HG03066 (cell line): Measurements from ENCODE around the gene FGF12.

ENCODE experiments used
- ATAC-seq: cut with Tn5 transposase; IDR thresholded peaks from one replicate; pipeline ENCODE4 v1.9.1; 2021; ENCODE audit warnings: low read depth; ENCODE audit not compliant: unreplicated experiment

FGF12 gene

DNA sequence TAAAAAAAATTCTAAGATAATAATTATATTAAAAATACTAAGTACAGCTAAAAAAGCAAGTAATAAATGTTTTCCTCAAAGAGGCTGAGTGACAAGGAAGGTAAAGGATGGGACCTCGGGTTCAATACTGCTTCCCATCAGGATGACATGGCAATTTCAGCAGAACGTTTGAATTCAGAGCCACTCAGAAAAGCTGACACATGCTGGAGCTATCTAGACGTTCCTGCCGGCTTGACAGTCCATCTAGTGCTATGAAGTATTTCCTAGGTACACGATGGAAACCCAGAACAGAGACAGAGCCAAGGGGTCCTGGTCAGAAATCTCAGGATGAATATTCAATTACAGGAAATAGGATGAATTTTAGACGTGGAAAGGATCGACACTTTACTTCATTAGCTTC lies 361.8 kb downstream of the FGF12 start:
- ATAC-seq = no peak

DNA sequence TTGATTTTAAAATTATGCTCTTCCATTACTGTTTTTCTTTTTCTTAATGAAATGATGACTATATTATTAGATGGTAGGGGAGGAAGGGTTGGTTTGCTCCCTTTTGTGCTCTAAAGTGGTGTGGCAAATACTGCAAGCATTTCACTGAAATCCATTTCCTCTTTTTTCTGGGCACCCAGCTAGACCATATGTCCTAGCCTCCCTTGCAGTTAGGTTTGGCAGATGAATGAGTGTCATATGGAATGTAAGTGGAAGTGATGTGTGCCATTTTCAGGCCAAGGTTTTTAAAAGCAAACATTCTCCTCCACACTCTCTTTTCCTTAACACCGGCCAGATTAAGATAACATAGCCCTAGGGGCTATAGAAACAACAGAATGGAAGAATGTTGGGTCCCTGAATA lies 363.0 kb downstream of the FGF12 start:
- no peak for ATAC-seq

GRCh38 chr3:192354687-192355086 lies 372.7 kb downstream of the FGF12 start:
- no peak for ATAC-seq

DNA sequence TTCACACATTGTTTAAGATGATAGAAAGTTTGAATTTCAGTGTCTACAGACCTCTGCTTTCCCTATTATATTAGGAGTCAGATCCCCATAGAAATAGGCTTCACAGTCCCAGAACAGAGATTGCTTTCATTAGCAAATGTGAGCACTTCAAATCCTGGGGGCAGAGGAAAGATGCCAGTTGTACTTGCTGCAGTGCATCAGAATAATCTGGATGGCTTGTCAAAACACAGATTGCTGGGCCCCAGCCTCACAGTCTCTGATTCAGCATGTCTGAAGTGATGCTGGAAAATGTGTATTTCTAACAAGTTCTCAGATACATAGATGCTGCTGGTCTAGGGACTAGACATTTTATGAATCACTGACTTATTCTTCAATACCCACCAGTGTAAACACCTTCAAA lies 375.2 kb downstream of the FGF12 start:
- ATAC-seq = no peak

DNA sequence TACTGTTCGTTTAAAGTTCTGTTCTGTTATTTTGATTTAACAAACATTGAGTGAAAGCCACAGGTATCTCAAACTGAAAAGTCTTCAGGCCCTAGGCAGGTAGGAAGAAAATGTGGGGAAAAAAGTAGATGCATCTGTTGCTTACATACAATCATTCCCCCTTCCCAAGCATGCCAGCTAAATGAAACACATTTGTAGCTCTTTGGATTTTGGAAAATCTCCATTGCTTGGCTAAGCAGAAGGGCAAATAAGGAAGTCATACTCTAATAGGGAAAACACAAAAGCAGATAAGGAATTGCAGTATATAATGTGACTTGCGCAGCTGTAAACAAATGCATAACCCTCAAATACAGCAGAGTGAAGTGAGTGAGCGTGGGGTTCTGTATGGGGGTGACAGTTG lies 375.9 kb downstream of the FGF12 start:
- no peak for ATAC-seq

DNA sequence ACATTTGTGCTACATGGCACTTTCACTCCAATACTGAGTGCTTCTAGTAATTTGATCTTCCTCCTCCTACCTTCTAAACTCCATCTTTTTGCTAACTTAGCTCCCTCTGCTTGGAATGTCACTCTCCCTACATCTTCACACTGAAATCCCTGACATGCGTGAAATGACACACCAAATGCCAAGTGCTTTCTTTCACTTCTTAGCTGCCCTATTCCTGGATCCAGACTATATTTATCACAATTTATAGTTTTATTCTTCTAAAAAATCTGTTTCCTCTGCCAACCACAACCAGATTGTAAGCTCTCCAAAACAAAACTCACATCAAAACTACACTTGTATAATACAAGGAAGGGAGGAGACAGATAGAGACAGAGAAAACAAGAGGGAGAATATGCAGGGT lies 387.3 kb downstream of the FGF12 start:
- no peak for ATAC-seq

- no peak for ATAC-seq
Observed at GRCh38 chr3:192339214-192339613, 388.1 kb downstream of the FGF12 start.

DNA sequence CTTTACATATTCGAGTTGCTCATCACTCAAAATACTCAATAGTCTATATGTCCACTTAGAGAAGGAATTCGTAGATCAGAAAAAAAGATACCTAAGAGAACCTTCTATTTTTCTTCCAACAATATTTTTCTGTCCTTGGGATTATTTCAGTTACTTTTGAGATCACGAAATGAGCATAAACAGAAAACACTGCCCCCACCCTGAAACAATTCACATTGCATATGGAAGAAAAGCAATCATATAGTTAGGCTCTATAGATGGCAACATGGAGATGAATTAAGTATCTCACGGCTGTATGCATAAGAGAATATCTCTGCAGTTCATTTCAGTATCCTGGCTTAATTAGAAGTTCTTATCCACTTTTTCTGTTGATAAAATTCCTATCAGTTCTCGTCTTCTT lies 391.1 kb downstream of the FGF12 start:
- no peak for ATAC-seq

GRCh38 chr3:192332386-192333291 lies 394.7 kb downstream of the FGF12 start:
- no peak for ATAC-seq

DNA sequence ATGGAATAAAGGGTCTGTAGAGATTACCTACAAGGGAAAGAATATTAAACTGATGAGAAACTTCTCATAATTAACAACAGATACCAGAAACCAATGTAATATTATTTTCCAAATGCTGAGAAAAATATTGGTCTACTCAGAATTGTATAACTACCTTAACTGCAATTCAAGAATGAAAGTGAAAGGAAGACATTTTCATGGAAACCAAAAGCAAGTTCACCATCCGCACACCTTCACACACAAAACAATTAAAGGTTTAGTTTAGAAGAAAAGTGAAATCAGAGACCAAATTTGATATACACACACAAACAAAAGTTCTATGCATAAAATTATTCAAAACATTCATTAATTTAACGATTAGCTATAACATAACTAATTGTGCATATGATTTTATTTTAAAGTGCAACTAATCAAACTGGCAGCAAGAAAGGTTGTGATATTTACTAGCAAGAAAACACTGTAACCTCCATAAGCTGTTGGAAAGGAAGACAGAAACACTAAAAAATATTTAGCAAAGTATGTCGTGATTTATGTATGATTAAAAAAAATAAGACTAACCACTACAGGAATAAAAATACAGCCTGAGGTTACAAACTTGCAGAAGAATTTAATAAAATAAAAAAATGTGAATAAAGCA lies 395.5 kb downstream of the FGF12 start:
- no peak for ATAC-seq

GRCh38 chr3:192326656-192327055 lies 400.7 kb downstream of the FGF12 start:
- ATAC-seq = no peak

DNA sequence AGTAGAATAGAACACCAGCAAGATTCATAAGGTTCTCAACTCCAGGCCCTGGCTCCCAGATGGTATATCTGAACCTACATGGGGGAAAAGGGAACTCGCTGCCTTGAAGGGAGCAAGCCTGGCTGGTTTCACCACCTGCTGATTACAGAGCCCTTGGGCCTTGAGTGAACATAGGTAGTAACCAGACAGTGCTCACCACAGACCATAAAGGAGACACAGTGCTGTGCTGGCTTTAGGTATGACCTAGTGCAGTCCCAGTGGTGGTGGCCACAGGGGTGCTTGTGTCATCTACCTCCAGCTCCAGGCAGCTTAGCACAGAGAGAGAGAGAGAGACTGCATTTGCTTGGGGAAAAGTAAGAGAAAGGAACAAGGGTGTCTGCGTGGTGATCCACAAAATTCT lies 409.8 kb downstream of the FGF12 start:
- no peak for ATAC-seq

DNA sequence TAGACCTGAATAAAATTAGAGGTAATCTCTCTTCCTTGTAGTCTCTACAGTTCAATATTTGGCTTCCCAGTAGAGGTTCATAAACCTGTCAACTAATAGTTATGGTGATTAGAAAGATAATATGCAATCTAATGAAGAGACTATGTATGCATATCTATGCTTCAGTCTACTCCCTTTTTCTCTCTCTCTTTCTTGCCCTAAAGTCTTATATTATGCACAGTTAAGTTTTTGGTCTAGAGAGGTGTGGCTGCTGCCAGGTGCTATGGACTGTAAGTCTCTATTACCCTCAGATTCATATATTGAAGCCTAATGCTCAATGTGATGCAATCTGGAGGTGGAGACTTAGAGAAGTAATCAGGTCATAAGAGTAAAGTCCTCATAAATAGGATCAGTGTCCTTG lies 413.7 kb downstream of the FGF12 start:
- ATAC-seq = no peak

- no peak for ATAC-seq
Observed at GRCh38 chr3:192307631-192308030, 419.7 kb downstream of the FGF12 start.

DNA sequence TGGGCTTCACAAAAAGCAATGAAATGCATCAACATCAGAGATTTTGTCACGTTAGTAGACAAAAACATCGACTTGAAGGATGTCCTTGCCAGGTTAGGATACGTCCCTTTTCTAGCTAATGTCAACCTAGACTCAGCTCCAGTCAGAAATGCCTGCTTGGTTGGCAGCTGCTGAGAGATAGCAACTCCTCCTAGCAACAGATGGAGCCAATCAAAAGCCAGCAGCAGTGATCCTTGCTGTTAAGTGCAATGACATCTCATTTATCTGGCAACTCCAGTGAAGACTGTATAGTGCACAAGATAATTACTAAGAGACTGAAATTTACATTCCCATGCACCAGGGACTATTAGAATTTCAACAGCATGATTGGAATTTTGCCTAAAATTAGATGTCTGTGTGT lies 424.1 kb downstream of the FGF12 start:
- ATAC-seq = no peak

GRCh38 chr3:192302721-192303120 lies 424.6 kb downstream of the FGF12 start:
- no peak for ATAC-seq

GRCh38 chr3:192299921-192300320 lies 427.4 kb downstream of the FGF12 start:
- no peak for ATAC-seq

DNA sequence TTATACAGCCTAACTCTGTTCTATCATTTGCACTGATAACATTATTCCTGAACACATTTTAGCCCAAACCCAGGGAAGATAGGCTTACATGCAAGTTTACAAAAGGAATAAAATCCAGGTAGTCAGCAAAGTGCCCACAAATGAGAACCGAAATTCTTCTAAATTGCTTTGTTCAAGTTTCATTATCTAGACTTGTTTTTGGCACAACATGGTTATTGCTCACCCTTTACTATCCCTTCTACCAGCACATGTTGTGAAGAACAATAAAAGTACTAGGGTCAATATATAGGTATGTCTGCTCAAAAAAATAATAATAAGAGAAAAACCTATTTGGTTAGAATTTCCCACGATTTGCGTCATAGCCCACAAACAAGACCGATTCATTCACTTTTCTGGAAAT lies 430.5 kb downstream of the FGF12 start:
- no peak for ATAC-seq

DNA sequence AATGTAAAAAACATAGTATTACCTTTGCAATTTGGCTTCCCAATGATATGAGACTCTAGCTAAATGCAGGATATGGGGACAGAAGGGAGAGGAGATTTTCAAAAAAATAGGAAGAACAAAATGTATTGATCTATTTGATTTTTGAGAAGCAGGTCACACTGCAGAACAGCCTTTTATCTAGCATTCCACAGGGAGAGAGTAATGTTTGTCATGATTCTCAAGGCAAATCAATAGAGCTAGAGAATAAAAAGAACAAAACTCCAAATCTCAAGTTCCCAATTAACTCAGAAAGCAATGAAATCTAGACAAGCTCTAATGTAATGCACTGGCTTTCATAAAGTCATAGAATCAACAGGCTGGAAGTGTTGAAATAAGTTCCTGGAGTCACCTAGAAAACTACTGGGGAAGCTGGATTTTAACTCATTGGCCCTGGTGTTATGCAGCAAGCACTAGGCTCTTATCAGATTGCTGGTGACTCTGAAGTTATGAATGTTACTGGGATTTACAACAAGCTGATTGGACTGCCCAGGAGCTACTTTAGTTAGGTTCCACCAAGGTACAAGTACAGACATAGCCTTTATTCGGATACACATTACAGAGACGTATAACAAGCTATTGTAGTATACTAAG lies 442.8 kb downstream of the FGF12 start:
- ATAC-seq = no peak

- no peak for ATAC-seq
Observed at GRCh38 chr3:192281207-192281880, 446.0 kb downstream of the FGF12 start.

- ATAC-seq = no peak
Observed at GRCh38 chr3:192279664-192280063, 447.7 kb downstream of the FGF12 start.
